Adipose tissue (tissue), 3 donors: ENCODE data around the gene KEL. TPM values are rescaled to one million over a fixed set of nuclear protein-coding genes. Genes with fewer than 3 reads are reported as not detected.

Experiments
- polyA plus RNA-seq, 3 donors: library from polyadenylated mRNA; stranded (reverse); fragments of 200-250 nt; gene quantifications; one replicate each; pipeline ENCODE4 v1.2.3, GENCODE V29; 2013
- donor health status: healthy with polysubstance abuse.
- donor health status: Bipolar disorder and iron deficiency.
- donor health status: healthy.

KEL gene
- polyA plus RNA-seq, 3 donors = 0.04 to 0.09 TPM; not detected in 1

Other genes with a start within 250 kb of the KEL start
- over 10,000 TPM in 1 of 3 donors, 10 to 100 TPM in 2; 17.3 to 39,878 (median 20.9) TPM for gene PRSS1, start 212.9 kb downstream of the KEL start, polyA plus RNA-seq
- over 10,000 TPM in 1 of 3 donors, 10 to 100 TPM in 1, 1 to 10 TPM in 1; 6.5 to 49,551 (median 29.2) TPM for gene PRSS2, start 191.4 kb downstream of the KEL start, polyA plus RNA-seq
- gene EPHB6, start 107.3 kb downstream of the KEL start, polyA plus RNA-seq = 10 to 100 TPM; 12.8 to 33.7 (median 21.4) TPM
- gene TRPV6, start 76.6 kb downstream of the KEL start, polyA plus RNA-seq = 10 to 100 TPM in 1 of 3 donors, under 1 TPM in 1, not detected in 1; 0.42 to 37.0 TPM
- under 1 TPM in 1 of 3 donors, not detected in 2; 0.05 TPM for gene TRPV5, start 28.6 kb downstream of the KEL start, polyA plus RNA-seq
- gene LLCFC1, start 22.9 kb downstream of the KEL start, polyA plus RNA-seq = not detected
- gene OR9A2, start 64.8 kb upstream of the KEL start, polyA plus RNA-seq = not detected
- not detected for gene OR6V1, start 90.0 kb upstream of the KEL start, polyA plus RNA-seq
- gene PIP, start 169.7 kb upstream of the KEL start, polyA plus RNA-seq = not detected
- not detected for gene TAS2R39, start 221.1 kb upstream of the KEL start, polyA plus RNA-seq